Parathyroid adenoma (tissue), 2 donors: ENCODE measurements around the gene CREB1.

ENCODE experiments used
- H2AFZ ChIP-seq: fragments of 300-600 bp; sonication (generic); one replicate; pipeline ENCODE4 v1.7.0; 2017; ENCODE audit warnings: antibody characterized with exemption, mild to moderate bottlenecking
- H3K27ac ChIP-seq: fragments of 300-600 bp; sonication (generic); one replicate; pipeline ENCODE4 v1.7.0; 2017
- H3K27me3 ChIP-seq: fragments of 300-600 bp; sonication (generic); one replicate; pipeline ENCODE4 v1.7.0; 2017; ENCODE audit warnings: low read length; ENCODE audit not compliant: control insufficient read depth, insufficient read depth
- H3K36me3 ChIP-seq: fragments of 300-600 bp; sonication (generic); one replicate; pipeline ENCODE4 v1.7.0; 2017; ENCODE audit warnings: low read length; ENCODE audit not compliant: control insufficient read depth, insufficient read depth
- H3K4me1 ChIP-seq: fragments of 300-600 bp; sonication (generic); one replicate; pipeline ENCODE4 v1.7.0; 2017; ENCODE audit warnings: control low read depth
- H3K4me2 ChIP-seq: fragments of 300-600 bp; sonication (generic); one replicate; pipeline ENCODE4 v1.7.0; 2017; ENCODE audit warnings: low read length
- H3K4me3 ChIP-seq: fragments of 300-600 bp; sonication (generic); one replicate; pipeline ENCODE4 v1.7.0; 2017; ENCODE audit warnings: low read depth, low read length
- H3K79me2 ChIP-seq: fragments of 300-600 bp; sonication (generic); one replicate; pipeline ENCODE4 v1.7.0; 2017; ENCODE audit warnings: control low read depth
- H3K9ac ChIP-seq: fragments of 300-600 bp; sonication (generic); one replicate; pipeline ENCODE4 v1.7.0; 2017; ENCODE audit warnings: mild to moderate bottlenecking
- H3K9me3 ChIP-seq: fragments of 300-600 bp; sonication (generic); one replicate; pipeline ENCODE4 v1.7.0; 2017; ENCODE audit warnings: low read length; ENCODE audit not compliant: control insufficient read depth
- CTCF ChIP-seq: fragments of 300-600 bp; sonication (generic); IDR thresholded peaks from one replicate; pipeline ENCODE4 v1.7.0; 2017; ENCODE audit warnings: antibody characterized with exemption, mild to moderate bottlenecking
- donor health status: primary hyperparathyroidism.

CREB1 gene

GRCh38 chr2:207624185-207625013 lies 94.6 kb downstream of the CREB1 start:
- Histone ChIP-seq H3K27ac (peak overlapping the region; percentile 72), H3K4me1 (no peaks in the 10 kb centered on the region), H3K9me3 (no peaks in the 10 kb centered on the region), H3K36me3 (no peaks in the 10 kb centered on the region), H2AFZ (peak overlapping the region; percentile 80), H3K79me2 (no peaks in the 10 kb centered on the region), H3K27me3 (no peaks in the 10 kb centered on the region), H3K4me3 (peak overlapping the region; percentile 92), H3K9ac (no peak overlapping the region), H3K4me2 (peak overlapping the region; percentile 72)
- TF ChIP-seq CTCF = no peak

GRCh38 chr2:207625014-207625907 lies 95.5 kb downstream of the CREB1 start, which contains the start of gene METTL21A:
METTL21A (minus strand) TSS chr2:207625394; CDS start chr2:207624375, 1,019 bp downstream.
- Histone ChIP-seq H2AFZ (peak within 1 kb of the TSS; percentile 80), H3K36me3 (no peaks in the 10 kb centered on the region), H3K4me3 (peak within 1 kb of the TSS; percentile 92), H3K4me1 (no peaks in the 10 kb centered on the region), H3K27ac (peak within 1 kb of the TSS; percentile 72), H3K27me3 (no peaks in the 10 kb centered on the region), H3K9ac (no peak within 1 kb of the TSS), H3K4me2 (peak within 1 kb of the TSS; percentile 72), H3K9me3 (no peaks in the 10 kb centered on the region), H3K79me2 (no peaks in the 10 kb centered on the region)
- TF ChIP-seq CTCF = peak; percentile 35

- Histone ChIP-seq H3K36me3 (no peaks in the 10 kb centered on the region), H3K4me1 (no peaks in the 10 kb centered on the region), H3K79me2 (no peaks in the 10 kb centered on the region), H3K9ac (no peak overlapping the region), H3K4me3 (no peak overlapping the region), H3K9me3 (no peaks in the 10 kb centered on the region), H3K4me2 (no peak overlapping the region), H3K27ac (no peak overlapping the region), H2AFZ (no peak overlapping the region), H3K27me3 (no peaks in the 10 kb centered on the region)
- TF ChIP-seq CTCF = no peak
These were observed 99.8 kb downstream of the CREB1 start for GRCh38 chr2:207629553-207629952.

- Histone ChIP-seq H3K9ac (no peak overlapping the region), H3K9me3 (no peaks in the 10 kb centered on the region), H3K27me3 (no peaks in the 10 kb centered on the region), H2AFZ (no peak overlapping the region), H3K79me2 (no peaks in the 10 kb centered on the region), H3K4me2 (no peak overlapping the region), H3K27ac (no peak overlapping the region), H3K36me3 (no peaks in the 10 kb centered on the region), H3K4me3 (no peak overlapping the region), H3K4me1 (no peaks in the 10 kb centered on the region)
- no peak for TF ChIP-seq CTCF
These were observed 100.7 kb downstream of the CREB1 start for GRCh38 chr2:207630491-207630890.
